ENCODE measurements around the gene FBXO38. TPM values are rescaled to one million over a fixed set of nuclear protein-coding genes. Genes with fewer than 3 reads are reported as not detected.

FBXO38 gene
- total and polyA plus RNA-seq, 2 of the 4 experiments (the other 2 are of a cell fraction), result 14.9 to 70.1 TPM

- Histone ChIP-seq H2BK120ac (ENCODE audit: low read depth, low read length) (no peak overlapping the region), H2BK15ac (ENCODE audit: low read depth, low read length) (no peak overlapping the region), H3K4me2 (ENCODE audit: low read depth, low read length) (no peak overlapping the region), H3K9me1 (ENCODE audit: insufficient read depth, low read length) (no peaks in the 10 kb centered on the region), H2AK5ac (ENCODE audit: low read depth, low read length) (no peak overlapping the region), H4K91ac (ENCODE audit: insufficient read depth, low read depth, low read length) (no peak overlapping the region), H3K4me1 (ENCODE audit: control insufficient read depth, insufficient read depth, low read length) (no peaks in the 10 kb centered on the region), H2AFZ (replicated peaks; ENCODE audit: low read length, poor library complexity) (no peak overlapping the region), H2BK20ac (ENCODE audit: low read depth, low read length) (no peak overlapping the region), H3K4me3 (ENCODE audit: insufficient read depth, low read depth, low read length) (no peak overlapping the region), H3K79me1 (ENCODE audit: low read depth in 1 of 2, low read length in 2 of 2) (peaks cover 8 to 24% of the 10 kb centered on the region in 2 experiments; a peak in 3 of 4 replicates), H3K9me3 (ENCODE audit: control insufficient read depth, insufficient read depth, low read length) (no peaks in the 10 kb centered on the region), H4K20me1 (ENCODE audit: insufficient read depth, low read length) (no peaks in the 10 kb centered on the region), H3K27me3 (ENCODE audit: control insufficient read depth, insufficient read depth, low read length) (no peaks in the 10 kb centered on the region), H3K4ac (ENCODE audit: low read depth, low read length) (no peak overlapping the region), H3K14ac (replicated peaks; ENCODE audit: low read depth, low read length) (no peak overlapping the region), H3K56ac (ENCODE audit: extremely low read depth, insufficient read depth, low read length) (no peak overlapping the region), H3K18ac (ENCODE audit: low read depth, low read length) (no peak overlapping the region), H2AK9ac (replicated peaks; ENCODE audit: low read depth, low read length, poor library complexity) (no peak overlapping the region), H3K23ac (ENCODE audit: low read depth, low read length) (no peak overlapping the region), H3K9ac (ENCODE audit: low read depth, low read length) (no peak overlapping the region), H3K36me3 (ENCODE audit: control insufficient read depth, insufficient read depth, low read length) (peaks cover 38% of the 10 kb centered on the region), H3K27ac (ENCODE audit: insufficient read depth, low read length) (no peak overlapping the region), H4K5ac (ENCODE audit: low read depth, low read length) (no peak overlapping the region), H4K8ac (ENCODE audit: low read depth in 2 of 2, low read length in 2 of 2) (no peak overlapping the region), H2BK5ac (ENCODE audit: low read depth, low read length, poor library complexity, severe bottlenecking) (no peak overlapping the region)
- ChIA-PET CTCF (no interaction called here), POLR2A (ENCODE audit: unreplicated experiment) (no interaction called here)
- no peak for ATAC-seq (ENCODE audit: low read depth)
- TF ChIP-seq CHD1 (IDR thresholded peaks at IDR 0.05; ENCODE audit: low read depth, low read length) (no peak), RCOR1 (IDR thresholded peaks at IDR 0.05; ENCODE audit: insufficient replicate concordance, low read length) (no peak), SMC3 (IDR thresholded peaks at IDR 0.05; ENCODE audit: low read depth, low read length) (no peak), FOS (IDR thresholded peaks at IDR 0.05; ENCODE audit: low read depth, low read length) (no peak), MAFK (IDR thresholded peaks at IDR 0.05; ENCODE audit: low read depth, low read length) (no peak), ELK1 (IDR thresholded peaks at IDR 0.05; ENCODE audit: borderline replicate concordance, low read depth, low read length) (no peak), NFE2L2 (IDR thresholded peaks at IDR 0.05; ENCODE audit: low read depth, low read length) (no peak), POLR2A (IDR thresholded peaks at IDR 0.05; ENCODE audit: low read depth, low read length) (no peak), MXI1 (IDR thresholded peaks at IDR 0.05; ENCODE audit: borderline replicate concordance, low read depth, low read length) (no peak), RAD21 (IDR thresholded peaks at IDR 0.05; ENCODE audit: low read length) (no peak), MAZ (IDR thresholded peaks at IDR 0.05; ENCODE audit: borderline replicate concordance, low read depth, low read length) (no peak)
- TF ChIP-seq, protein P1, sequence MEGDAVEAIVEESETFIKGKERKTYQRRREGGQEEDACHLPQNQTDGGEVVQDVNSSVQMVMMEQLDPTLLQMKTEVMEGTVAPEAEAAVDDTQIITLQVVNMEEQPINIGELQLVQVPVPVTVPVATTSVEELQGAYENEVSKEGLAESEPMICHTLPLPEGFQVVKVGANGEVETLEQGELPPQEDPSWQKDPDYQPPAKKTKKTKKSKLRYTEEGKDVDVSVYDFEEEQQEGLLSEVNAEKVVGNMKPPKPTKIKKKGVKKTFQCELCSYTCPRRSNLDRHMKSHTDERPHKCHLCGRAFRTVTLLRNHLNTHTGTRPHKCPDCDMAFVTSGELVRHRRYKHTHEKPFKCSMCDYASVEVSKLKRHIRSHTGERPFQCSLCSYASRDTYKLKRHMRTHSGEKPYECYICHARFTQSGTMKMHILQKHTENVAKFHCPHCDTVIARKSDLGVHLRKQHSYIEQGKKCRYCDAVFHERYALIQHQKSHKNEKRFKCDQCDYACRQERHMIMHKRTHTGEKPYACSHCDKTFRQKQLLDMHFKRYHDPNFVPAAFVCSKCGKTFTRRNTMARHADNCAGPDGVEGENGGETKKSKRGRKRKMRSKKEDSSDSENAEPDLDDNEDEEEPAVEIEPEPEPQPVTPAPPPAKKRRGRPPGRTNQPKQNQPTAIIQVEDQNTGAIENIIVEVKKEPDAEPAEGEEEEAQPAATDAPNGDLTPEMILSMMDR (conservative IDR thresholded peaks at IDR 0.05; ENCODE audit: low read depth, low read length), result no peak
- WGBS, 2 experiments (ENCODE audit: extremely low coverage in 2 of 2, insufficient read length in 1 of 2), result no CpG with 5 or more reads among the region's 14 CpGs
- no peak for DNase-seq
- in situ Hi-C loops (cut with MboI; ENCODE audit: low sequenced_read_pairs) (loop anchor here (25.0 kb wide), 1 partner anchor 810 kb away; no protein-coding TSS in a partner anchor), dilution Hi-C loops (cut with HindIII; ENCODE audit: low sequenced_read_pairs, unreplicated experiment) (no loop called here), intact Hi-C loops (cut with micrococcal nuclease) (loop anchor here (1.0 kb wide), 1 partner anchor 8 kb away; no protein-coding TSS in a partner anchor)
- BruUV-seq (replicated peaks), result no TSS peak
These were observed 43.7 kb downstream of the FBXO38 start for GRCh38 chr5:148427370-148428042.

Measured in IMR-90 (cell line).